AG08396 (cell line): ENCODE data around the gene MAGEB5.
"Not testable (repeated sequence)": the region's sequence is repeated elsewhere in the genome, so short reads cannot be mapped to it uniquely, and the experiment has no call there.

Experiments
- DNase-seq: peaks from one replicate; pipeline ENCODE4 v3.0.0; 2012; ENCODE audit warnings: low spot score, mixed read lengths

Gene MAGEB5, protein sequence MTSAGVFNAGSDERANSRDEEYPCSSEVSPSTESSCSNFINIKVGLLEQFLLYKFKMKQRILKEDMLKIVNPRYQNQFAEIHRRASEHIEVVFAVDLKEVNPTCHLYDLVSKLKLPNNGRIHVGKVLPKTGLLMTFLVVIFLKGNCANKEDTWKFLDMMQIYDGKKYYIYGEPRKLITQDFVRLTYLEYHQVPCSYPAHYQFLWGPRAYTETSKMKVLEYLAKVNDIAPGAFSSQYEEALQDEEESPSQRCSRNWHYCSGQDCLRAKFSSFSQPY

GRCh38 chrX:26215869-26216268, at the start of gene MAGEB5:
Gene MAGEB5, plus strand, starts transcription at chrX:26216169. Its CDS starts 1,133 bp downstream, at chrX:26217302.
- DNase-seq = no peak

- DNase-seq = no peak
Measured at GRCh38 chrX:26192204-26192603, 23.8 kb upstream of the MAGEB5 start, which contains the start of gene MAGEB6. Gene MAGEB6, plus strand, starts transcription at chrX:26192440. Its CDS starts 1,407 bp downstream, at chrX:26193847.

DNA sequence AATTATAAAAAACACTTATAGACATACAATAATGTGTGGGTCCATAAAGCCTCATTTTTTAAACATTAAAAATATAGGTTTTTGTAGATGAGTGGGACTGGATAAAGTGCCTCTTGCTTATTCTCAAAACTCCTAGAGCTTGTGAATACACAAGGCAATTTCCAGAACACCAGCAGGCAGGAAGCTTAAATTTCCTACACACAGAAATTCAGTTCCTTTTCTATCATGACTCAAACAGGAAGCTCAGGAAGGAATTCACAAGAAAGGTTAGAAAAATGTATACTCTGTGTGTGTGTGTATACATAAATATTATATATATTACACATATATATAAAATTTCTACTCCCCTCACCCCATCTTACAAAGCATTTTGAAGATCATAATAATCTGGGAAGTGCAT, 12.4 kb upstream of the MAGEB5 start:
- DNase-seq = no peak

DNA sequence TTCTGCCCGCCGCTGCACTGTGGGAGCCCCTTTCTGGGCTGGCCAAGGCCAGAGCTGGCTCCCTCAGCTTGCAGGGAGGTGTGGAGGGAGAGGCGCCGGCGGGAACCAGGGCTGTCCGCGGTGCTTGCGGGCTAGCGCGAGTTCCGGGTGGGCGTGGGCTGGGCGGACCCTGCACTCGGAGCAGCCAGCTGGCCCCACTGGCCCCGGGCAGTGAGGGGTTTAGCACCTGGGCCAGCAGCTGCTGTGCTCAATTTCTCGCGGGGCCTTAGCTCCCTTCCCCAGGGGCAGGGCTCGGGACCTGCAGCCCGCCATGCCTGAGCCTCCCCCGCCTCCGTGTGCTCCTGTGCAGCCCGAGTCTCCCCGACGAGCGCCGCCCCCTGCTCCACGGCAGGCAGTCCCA, 11.3 kb upstream of the MAGEB5 start:
- DNase-seq = not testable (repeated sequence)

- DNase-seq = no peak
Measured at GRCh38 chrX:26208012-26208411, 8.0 kb upstream of the MAGEB5 start.

- no peak for DNase-seq
Measured at GRCh38 chrX:26219351-26219750, 3.4 kb downstream of the MAGEB5 start.

- no peak for DNase-seq
Measured at GRCh38 chrX:26234177-26234576, 18.2 kb downstream of the MAGEB5 start.

DNA sequence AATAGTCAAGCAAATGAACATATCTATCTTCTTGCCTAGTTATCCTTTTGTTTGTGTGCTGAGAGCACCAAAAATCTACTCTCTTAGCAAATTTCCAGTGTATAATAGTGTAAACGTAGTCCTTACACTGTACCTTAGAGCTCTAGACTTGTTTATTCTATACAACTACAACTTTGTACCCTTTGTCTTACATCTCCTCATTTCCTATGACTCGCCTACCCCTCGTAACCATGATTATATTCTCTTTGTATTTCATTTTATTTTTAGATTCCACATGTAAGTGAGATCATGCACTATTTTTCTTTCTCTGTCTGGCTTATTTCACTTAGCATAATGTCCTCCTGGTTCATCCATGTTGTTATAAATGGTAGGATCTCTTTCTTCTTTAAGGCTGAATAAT, 37.6 kb downstream of the MAGEB5 start:
- DNase-seq = no peak

DNA sequence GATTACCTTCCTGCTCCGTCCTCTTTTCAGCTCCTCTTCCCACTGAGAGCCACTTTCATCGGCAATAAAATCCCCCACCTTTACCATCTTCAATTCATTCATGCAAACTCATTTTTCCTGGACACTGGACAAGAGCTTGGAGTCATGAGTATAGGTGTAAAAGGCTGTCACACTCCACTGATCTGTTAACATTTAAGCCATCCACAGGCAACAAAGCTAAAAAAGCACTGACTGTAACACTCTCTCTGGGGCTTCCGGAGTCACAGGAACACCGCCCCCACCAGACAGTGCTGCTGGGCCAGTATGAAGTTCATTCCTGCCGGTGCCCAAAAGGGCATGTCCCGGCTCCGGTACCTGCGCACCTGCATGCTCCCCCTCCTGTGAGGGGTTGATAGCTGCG, 38.5 kb downstream of the MAGEB5 start:
- DNase-seq = no peak

- DNase-seq = no peak
Measured at GRCh38 chrX:26262121-26262523, 46.2 kb downstream of the MAGEB5 start.
